ENCODE results near the gene OCA2.

The OCA2 gene

GRCh38 chr15:27885201-27885600, 213.9 kb downstream of the OCA2 start:
- TF ChIP-seq, protein P1, sequence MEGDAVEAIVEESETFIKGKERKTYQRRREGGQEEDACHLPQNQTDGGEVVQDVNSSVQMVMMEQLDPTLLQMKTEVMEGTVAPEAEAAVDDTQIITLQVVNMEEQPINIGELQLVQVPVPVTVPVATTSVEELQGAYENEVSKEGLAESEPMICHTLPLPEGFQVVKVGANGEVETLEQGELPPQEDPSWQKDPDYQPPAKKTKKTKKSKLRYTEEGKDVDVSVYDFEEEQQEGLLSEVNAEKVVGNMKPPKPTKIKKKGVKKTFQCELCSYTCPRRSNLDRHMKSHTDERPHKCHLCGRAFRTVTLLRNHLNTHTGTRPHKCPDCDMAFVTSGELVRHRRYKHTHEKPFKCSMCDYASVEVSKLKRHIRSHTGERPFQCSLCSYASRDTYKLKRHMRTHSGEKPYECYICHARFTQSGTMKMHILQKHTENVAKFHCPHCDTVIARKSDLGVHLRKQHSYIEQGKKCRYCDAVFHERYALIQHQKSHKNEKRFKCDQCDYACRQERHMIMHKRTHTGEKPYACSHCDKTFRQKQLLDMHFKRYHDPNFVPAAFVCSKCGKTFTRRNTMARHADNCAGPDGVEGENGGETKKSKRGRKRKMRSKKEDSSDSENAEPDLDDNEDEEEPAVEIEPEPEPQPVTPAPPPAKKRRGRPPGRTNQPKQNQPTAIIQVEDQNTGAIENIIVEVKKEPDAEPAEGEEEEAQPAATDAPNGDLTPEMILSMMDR (IDR thresholded peaks at IDR 0.05), result no peak

- TF ChIP-seq, protein P1 (IDR thresholded peaks at IDR 0.05), result no peak
These were observed 214.4 kb downstream of the OCA2 start for GRCh38 chr15:27884726-27885125.

DNA sequence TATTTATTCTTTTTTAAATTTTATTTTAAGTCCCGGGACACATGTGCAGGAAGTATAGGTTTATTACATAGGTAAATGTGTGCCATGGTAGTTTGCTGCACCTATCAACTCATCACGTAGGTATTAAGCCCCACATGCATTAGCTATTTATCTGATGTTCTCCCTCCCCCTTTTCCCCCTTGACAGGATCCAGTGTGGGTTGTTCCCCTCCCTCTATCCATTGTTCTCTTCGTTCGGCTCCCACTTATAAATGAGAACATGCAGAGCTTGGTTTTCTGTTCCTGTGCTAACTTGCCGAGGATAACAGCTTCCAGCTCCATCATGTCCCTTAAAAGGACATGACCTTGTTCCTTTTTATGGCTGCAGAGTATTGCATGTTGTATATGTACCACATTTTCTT, 220.3 kb downstream of the OCA2 start:
- TF ChIP-seq, protein P1 (IDR thresholded peaks at IDR 0.05), result no peak

DNA sequence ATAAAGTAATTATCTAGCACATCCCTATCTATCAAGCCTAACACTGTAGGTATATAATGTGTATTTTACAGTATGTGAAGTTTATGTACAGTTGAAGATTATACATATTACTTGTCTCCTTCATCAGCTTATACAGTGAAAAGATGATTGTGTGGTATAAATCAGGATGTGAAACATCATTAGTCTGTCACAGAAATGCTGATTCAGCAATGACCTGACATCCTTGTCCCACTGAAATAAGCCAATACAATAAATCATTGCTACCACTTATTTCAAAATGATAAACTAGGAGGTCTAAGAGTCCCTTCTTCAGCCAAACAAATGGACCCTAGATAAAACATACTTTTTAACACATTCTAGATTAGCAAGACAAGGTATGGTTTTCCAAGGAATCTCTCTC, 225.3 kb downstream of the OCA2 start:
- TF ChIP-seq, protein P1 (IDR thresholded peaks at IDR 0.05), result no peak

GRCh38 chr15:27873039-27873438, 226.1 kb downstream of the OCA2 start:
- TF ChIP-seq, protein P1 (IDR thresholded peaks at IDR 0.05), result no peak

- TF ChIP-seq, protein P1 (IDR thresholded peaks at IDR 0.05), result no peak
These were observed 226.8 kb downstream of the OCA2 start for GRCh38 chr15:27872355-27872754.

GRCh38 chr15:27871902-27872260, 227.2 kb downstream of the OCA2 start:
- TF ChIP-seq, protein P1 (IDR thresholded peaks at IDR 0.05), result no peak
